ENCODE data around the gene COL25A1.
"Not testable (repeated sequence)": the region's sequence is repeated elsewhere in the genome, so short reads cannot be mapped to it uniquely, and the experiment has no call there.

Gene COL25A1

DNA sequence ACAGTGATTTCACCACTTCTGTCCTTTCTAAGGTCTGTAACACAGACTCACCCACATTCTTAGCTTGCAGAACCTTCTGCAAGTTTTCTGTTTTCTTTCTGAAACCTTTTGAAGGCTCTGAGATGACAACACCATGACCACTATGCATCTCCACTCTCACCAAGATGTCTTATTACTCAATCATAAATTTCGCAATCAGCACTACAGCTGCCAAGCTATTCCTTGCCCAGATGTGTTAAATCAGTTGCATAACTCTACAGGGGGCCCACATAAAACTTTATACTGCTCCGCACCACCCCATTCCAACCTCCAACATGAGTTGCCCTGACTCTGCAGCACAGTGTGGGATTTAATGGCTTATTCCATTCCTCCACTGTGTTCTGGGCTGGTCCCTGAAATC lies 229.9 kb downstream of the COL25A1 start:
- H3K4me3 ChIP-seq (ENCODE audit: low read depth, low read length), result no peak overlapping the region
- TF ChIP-seq, protein P1, sequence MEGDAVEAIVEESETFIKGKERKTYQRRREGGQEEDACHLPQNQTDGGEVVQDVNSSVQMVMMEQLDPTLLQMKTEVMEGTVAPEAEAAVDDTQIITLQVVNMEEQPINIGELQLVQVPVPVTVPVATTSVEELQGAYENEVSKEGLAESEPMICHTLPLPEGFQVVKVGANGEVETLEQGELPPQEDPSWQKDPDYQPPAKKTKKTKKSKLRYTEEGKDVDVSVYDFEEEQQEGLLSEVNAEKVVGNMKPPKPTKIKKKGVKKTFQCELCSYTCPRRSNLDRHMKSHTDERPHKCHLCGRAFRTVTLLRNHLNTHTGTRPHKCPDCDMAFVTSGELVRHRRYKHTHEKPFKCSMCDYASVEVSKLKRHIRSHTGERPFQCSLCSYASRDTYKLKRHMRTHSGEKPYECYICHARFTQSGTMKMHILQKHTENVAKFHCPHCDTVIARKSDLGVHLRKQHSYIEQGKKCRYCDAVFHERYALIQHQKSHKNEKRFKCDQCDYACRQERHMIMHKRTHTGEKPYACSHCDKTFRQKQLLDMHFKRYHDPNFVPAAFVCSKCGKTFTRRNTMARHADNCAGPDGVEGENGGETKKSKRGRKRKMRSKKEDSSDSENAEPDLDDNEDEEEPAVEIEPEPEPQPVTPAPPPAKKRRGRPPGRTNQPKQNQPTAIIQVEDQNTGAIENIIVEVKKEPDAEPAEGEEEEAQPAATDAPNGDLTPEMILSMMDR (IDR thresholded peaks at IDR 0.05; ENCODE audit: low read depth, low read length), result no peak

DNA sequence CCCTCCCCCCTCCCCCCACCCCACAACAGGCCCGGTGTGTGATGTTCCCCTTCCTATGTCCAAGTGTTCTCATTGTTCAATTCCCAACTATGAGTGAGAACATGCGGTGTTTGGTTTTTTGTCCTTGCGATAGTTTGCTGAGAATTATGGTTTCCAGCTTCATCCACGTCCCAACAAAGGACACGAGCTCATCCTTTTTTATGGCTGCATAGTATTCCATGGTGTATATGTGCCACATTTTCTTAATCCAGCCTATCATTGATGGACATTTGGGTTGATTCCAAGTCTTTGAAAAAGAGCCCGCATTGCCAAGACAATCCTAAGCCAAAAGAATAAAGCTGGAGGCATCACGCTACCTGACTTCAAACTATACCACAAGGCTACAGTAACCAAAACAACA lies 231.8 kb downstream of the COL25A1 start:
- not testable (repeated sequence) for H3K4me3 ChIP-seq (ENCODE audit: low read depth, low read length)

DNA sequence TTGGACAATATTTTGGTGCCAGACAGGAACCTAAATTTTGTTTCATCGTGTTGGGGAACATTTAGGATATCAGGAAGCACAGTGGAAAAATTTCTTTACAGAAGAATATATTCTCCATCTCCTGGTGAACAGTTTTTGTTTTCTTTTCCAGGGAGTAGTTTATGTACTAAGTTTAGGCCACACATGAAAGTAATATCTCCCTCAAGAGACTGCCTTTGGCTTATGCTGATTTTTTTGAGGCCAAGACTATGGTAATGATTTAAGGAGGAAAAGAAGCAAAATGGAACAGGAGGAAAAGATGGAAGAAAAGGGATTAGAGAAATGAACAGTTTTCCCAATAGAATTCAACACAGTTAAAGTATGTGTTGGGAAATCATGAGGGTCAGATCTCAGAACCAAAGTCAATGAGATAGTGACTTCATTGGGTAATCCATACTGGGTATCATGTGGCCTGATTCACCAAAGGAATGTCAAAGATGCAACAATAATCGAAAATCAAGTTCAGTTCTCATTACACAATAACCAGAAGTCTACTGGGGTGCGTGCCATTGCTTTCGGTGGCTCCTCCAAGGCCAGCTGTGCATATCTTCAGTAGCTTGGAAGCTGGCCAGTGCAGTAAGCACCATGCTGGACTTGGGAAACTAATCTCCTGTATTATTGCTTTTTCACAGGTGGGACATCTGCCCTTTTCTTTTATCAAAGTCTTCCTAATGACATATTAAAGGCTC lies 234.8 kb downstream of the COL25A1 start:
- TF ChIP-seq, protein P1 (IDR thresholded peaks at IDR 0.05; ENCODE audit: low read depth, low read length), result no peak
- no peak overlapping the region for H3K4me3 ChIP-seq (ENCODE audit: low read depth, low read length)

DNA sequence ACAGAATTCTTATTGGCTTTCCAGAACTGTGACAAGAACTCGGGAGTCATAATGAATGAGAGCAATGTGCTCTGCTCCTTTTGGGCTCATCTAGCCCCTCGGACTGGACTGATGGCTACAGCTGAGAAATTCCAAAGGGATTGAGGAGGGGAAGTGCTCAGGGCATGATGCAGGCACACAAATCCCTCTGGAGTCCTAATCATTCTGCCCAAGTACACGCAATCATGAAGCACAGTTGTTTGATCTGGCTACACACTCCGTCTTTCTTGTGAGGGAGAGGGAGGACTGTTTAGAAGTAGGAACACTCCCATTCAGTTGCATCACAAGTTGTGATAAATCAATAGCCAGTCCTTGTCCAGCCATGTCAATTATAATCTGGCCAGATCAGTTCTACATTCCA lies 237.5 kb downstream of the COL25A1 start:
- TF ChIP-seq, protein P1 (IDR thresholded peaks at IDR 0.05; ENCODE audit: low read depth, low read length), result no peak
- H3K4me3 ChIP-seq (ENCODE audit: low read depth, low read length), result no peak overlapping the region

DNA sequence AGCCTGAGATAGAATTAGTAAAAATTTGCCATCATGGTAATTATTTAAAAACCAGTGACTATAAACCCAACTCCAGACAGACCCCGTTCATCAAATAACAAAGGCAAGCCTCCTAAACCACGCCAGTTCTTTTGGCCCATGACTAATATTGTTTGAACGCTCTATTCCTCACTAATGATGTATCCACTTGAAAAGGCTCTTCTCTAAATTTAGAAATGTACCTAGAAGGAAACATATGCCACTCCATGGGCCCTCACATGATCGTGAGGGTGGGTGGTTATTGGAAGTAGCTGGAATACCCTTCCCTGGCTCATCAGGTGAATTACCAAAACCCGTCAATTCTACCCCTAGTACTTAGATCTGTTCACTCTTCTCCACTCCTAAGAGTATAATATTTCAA lies 249.2 kb downstream of the COL25A1 start:
- TF ChIP-seq, protein P1 (IDR thresholded peaks at IDR 0.05; ENCODE audit: low read depth, low read length), result no peak
- H3K4me3 ChIP-seq (ENCODE audit: low read depth, low read length), result no peak overlapping the region

DNA sequence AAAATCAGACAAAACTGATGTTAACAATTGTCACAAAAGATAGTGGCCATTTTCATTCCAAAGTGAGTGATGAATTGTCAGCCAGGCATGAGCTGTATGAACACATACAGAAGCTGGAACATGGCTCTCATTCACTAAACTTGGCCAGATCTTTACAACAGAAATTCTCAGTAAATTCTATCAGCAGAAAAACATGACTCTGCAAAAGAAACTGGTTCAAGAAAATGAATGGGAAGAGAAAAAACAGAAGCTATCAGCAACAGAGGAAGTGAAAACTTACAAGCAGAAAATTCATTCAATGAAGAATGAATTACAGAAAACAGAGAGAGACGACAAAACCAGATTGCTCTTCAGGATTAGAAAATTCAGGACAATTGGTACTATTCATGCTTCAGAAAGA lies 249.6 kb downstream of the COL25A1 start:
- TF ChIP-seq, protein P1 (IDR thresholded peaks at IDR 0.05; ENCODE audit: low read depth, low read length), result no peak
- no peak overlapping the region for H3K4me3 ChIP-seq (ENCODE audit: low read depth, low read length)

DNA sequence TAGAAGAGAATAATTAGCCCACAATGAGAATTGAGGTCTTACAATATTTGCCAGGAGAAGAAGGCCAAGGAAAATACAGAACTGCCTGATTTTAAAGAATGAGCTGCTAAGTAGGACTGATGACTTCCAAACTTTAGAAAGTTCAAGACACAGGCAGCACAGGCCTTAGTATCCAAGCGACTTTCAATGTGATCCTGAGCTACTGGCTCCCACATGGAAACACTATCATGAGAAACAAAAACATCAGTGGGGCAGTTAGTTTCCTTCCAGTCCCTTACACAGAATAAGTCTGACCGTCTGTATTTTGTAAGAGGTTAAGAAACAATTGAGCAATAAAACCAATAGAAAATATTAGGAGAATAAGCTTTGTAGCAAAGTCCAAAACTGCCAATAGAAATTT lies 251.4 kb downstream of the COL25A1 start:
- H3K4me3 ChIP-seq (ENCODE audit: low read depth, low read length), result no peak overlapping the region
- TF ChIP-seq, protein P1 (IDR thresholded peaks at IDR 0.05; ENCODE audit: low read depth, low read length), result no peak

DNA sequence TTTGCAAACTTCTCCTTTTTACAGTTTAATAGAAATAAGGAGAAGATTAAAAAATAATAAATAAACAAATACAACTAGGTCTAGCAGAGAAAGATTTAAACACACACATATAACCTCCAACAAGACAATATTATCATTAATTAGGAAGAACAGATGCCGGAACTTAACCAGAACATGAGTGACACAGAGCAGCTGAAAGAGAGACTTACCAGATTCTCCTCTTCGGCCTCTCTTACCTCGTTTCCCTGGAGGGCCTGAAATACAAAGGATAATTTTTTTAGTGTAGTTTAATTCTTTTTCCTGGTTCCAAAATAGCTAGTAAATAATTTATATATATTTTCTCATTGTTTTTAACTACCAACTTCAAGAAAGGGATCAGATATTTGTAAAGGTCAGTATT lies 252.5 kb downstream of the COL25A1 start:
- TF ChIP-seq, protein P1 (IDR thresholded peaks at IDR 0.05; ENCODE audit: low read depth, low read length), result no peak
- no peak overlapping the region for H3K4me3 ChIP-seq (ENCODE audit: low read depth, low read length)
